Stimulated activated CD4-positive, alpha-beta T cell treated with anti-CD3 and anti-CD28 coated beads, Interleukin-12 subunit alpha, Interleukin-12 subunit beta, amount 100 ng/mL, for 4 hours (primary cell): Measurements from ENCODE around the gene SNRPF.
"Not testable (repeated sequence)": the region's sequence is repeated elsewhere in the genome, so short reads cannot be mapped to it uniquely, and the experiment has no call there.

Experiments
- DNase-seq: peaks from one replicate; pipeline ENCODE4 v3.0.0-alpha.2; 2020

The SNRPF gene

DNA sequence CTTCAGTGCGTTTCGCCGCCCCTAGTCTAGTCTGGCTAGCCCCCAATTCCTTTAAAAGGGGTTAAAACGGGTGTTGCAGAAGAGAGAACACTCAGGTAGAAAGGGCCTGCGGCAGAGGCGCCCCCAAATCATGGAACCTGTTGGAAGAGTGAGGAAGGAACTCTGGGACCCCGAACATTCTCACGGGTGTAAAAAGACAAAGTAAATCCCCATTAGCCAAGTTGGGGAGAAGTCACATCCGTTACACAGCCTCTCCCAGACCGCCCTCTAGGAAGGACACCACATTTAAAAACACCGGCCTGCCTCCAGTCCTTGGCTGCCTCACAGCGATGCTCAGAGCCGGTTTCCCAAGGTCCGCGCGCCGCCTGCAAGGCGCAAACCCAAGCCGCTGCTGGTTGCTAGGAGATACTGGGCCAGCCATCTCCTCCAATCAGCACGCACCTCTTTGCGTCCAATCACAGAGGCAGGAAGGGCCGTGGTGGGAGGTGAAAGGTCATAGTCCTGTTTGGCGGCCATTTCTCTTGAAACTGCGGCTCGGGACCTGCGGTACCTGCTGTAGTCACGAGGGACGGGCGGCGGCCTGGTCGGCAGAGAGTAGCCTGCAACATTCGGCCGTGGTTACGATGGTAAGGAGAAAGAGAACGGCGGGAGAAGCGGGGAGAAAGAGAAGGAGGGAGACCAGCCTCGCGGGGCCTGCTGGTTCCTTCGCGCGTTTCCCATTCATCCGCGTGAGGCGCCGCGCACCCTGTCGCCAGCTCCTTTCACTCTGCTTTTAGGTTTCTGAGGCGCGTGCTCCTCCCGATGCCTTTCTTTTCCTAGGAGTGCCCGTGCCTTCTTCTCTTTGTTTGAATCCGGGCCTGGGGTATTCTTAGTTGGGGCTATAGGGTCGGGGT is at the start of gene SNRPF:
Gene SNRPF, plus strand, starts transcription at position 502 of the 893 bp plus-strand sequence. Its CDS starts 122 bp downstream, at position 624.
- DNase-seq: peak; percentile 85

DNA sequence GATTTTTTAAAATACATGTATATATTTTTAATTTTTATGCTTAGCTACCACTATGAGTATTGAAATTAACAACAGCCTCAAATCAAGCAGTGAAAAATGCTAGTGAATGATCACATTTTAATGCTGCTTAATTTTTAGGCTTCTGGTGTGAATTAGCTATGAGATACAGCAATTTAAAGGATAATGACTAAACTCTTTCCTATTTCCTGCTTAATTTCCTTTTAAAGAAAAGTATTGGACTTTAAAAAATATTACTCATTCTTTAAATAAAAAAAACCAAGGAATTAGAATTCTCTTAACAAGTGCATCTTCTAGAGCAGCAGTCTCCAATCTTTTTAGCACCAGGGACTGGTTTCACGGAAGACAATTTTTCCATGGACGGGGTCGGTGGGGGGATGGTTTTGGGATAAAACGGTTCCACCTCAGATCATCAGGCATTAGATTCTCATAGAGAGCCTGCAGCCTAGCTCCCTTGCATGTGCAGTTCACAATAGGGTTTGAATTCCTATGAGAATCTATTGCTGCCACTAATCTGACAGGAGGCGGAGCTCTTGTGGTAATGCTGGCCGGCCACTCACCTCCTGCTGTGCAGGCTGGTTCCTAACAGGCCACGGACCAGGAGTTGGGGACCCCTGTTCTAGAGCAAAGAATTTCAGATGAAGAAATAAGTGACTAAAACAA is 49.6 kb upstream of the SNRPF start:
- DNase-seq: no peak

DNA sequence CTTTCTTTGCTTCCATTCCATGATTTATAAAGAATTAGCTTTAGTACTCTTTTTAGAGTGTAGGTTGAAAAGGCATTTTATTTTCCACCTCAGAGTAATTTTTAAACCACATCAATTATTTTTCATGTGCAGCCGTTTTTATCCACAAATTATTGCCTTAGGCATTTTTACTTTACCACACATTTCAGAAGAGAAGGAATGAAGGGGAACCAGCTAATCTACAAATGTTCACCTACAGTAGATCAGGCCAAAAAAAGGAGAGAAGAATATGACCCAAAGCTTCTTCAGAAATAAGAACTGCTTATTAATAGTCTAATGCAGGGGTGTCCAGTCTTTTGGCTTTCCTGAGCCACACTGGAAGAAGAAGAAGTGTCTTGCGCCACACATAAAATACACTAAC is 48.3 kb upstream of the SNRPF start:
- DNase-seq: no peak

DNA sequence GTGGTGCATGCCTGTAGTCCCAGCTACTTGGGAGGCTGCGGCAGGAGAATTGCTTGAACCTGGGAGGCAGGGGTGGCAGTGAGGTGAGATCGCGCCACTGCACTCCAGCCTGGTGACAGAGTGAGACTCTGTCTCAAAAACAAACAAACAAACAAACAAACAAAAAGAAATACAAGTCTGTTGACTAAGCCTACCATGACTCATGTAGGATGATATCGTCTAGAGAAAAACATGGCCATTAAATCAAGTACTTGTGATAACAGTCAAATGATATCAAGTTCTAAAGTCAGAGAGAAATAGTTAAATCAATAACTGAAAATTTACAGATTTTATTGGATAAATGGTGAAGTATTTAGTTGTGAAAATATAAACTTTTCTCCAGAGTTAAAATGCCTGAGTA is 46.6 kb upstream of the SNRPF start:
- DNase-seq: not testable (repeated sequence)

DNA sequence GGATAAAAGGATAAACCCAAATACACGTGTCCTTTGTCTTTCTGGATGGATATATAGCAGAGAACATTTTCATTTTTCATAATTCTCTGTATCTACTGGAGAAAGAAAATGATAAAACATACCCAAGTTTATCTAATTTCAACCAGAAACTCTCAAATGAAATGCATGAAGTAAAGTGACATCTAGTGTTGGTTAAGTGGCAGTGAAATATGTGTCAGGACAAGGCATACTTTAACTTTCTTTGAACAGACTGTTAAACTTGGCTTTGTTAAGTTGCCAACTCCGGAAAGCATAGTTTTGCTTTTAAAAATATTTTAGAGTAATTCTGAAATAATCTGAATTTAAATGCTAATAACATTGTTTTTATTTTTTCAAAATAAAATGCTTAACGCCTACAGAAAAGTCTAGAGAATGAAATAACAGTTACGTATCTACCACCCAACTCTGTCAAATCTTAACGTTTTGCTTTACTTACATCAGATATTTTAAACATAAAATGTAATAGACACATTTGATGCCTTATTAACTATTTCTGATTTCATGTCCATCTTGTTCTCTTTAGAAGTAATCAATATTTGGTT is 43.0 kb upstream of the SNRPF start:
- DNase-seq: no peak

DNA sequence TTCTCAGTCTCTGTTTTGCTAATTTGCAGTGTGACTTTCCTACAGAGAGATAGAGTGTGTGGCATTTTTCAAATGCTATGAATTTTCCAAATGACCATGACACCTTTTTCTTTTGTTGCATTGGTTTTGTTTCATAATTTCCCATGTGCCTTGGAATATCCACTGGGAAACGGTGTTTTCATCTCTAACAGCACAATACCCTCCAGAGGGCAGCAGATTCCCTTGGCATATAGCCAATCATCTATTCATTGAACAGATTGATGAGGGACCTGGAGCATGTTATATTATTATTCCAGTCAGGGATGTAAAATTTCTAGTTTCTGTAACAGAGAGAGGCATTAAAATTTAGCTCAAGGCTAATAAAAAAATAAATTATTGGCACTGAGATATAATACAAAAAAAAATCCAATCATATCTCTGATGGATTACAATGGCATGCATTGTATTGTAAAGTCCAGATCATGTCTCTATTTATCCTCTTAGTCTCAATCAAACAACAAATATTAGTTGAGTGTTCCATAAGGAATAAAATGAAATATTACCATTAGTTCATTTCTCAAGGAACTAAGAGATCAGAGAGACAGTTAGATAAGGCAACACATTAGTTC is 38.6 kb upstream of the SNRPF start:
- DNase-seq: no peak

DNA sequence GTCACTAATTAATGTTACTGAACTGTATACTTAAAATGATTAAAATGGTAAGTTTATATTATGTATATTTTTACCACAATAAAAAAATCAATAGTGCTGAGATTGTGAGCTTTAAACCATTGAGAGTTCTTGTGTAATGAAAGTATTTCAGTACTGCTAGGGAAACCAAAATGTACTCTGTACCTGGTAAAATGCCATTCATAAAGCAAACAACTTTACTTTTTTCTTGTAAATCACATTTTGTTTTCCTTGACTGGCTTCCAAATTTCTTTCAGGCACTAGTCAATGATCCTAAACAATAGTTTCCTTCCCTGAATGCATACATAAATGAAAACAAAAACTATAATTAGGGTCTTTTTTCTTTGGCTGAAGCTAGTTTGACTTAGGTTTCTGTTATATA is 29.4 kb upstream of the SNRPF start:
- DNase-seq: no peak

DNA sequence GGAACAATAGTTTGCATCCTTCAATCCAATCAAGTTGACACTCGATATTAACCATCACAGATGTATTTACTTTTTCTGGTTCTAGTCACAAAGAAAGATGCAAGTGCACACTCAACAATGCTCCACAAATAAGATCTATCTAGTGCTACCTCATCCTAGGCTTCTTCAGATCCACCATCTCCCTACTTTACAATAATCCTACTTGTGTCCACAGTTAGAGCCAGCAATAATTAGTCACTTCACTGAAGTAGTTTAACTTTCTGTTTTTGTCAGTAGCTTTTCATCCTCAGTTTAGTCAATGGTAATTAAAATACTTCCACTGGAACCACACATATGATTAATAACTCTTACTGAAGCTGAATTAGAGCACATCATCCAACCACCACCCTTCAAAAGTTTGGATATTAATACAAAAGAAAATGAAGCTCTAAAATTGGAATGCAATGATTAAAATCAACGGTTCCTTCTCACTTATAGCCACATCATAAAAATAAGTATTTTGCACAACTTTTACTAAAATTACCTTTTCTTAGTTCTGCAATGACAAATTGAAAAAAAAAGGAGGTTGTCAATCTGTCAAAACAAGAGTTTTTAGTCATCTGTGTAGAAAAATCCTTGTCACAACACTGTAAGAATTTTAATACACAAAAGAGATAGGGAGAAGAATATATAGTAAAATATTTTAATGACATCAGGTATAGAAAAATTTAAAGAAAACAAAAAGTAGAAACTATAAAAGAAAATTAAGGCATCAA is 28.2 kb upstream of the SNRPF start:
- no peak for DNase-seq

DNA sequence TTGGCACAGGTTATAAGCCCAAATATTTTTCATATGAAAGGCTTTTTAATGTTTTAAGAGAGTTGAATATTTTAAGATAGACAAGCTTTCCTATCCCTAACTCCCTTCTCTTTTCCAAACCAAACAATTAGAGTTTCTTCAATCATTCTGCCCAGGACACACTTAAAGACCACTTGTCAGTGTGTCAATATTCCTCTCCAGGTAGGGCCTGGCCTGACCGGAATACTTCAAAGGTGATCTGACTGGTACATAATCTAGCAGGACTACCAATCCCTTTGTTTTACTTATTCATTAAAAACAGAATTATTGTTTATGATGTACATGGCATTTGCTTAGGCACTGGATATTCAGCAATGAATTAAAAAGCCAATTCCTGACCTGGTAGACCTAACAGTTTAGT is 24.2 kb upstream of the SNRPF start:
- no peak for DNase-seq

DNA sequence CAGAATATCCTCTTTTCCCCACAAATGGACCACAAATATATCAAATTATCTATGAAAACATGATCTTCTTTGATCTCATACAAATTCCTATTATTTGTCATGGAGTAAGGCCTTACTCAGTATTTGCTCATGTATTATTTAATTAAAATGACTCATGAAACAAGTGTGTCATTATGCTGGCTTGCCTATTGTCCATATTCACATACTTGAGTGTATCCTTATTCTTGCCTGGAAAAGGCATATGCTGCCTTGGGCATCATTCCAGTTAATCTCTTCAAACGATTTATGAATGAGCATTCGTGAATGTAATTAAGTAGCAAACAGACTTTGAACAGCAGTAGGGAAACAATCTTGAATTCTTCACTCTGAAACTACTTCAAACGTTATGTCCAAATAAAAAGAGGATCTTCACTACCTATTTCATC is 22.6 kb upstream of the SNRPF start:
- no peak for DNase-seq

DNA sequence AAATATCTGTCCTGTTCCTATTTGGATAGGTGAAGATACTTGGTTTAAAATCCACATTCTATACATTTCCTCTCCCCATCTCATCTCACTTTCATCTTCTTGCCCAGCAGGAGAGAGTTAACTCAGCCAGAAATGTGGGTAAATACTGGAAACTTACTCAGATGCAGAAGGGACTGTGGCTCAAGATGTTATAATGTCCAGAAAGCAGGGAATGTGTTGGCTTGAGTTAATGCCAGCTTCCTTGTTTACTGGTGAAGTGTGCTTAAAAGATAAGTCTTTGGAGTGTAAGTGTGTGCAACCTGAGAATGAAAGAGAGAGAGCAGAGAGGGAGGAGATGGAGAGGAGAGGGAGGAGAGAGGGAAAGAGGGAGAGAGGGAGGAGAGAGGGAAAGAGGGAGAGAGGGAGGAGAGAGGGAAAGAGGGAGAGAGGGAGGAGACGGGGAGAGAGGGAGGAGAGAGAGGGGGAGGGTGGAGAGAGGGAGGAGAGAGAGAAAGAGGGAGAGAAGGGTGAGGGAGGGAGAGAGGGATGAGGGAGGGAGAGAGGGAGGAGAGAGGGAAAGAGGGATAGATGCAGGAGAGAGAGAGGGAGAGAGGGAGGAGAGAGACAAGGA is 22.0 kb upstream of the SNRPF start:
- no peak for DNase-seq

DNA sequence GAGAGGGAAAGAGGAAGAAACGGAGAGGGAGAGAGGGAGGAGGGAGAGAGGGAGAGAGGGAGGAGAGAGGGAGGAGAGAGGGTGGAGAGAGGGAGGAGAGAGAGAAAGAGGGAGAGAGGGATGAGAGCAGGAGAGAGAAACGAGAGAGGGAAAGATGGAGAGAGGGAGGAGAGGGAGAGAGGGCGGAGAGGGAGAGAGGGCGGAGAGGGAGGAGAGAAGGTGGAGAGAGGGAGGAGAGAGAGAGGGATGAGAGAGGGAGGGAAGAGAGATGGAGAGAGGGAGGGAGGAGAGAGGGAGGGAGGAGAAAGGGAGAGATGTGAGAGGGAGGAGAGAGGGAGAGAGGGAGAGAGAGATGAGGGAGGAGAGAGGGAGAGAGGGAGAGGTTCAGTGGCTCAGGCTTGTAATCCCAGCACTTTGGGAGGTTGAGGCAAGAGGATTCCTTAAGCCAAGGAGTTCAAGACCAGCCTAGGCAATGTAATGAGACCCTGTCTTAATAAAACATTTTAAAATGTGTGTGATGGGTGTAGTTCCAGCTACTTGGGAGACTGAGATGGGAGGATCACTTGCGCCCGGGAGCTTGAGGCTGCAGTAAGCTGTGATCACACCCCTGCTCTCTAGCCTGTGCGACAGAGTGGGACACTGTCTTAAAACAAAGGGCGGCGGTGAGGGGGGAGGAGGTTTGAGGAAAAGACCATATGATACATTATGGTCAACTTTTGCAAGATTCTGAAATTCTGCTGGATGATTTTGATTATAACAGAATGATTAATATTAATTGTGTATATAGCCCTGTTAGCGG is 21.3 kb upstream of the SNRPF start:
- DNase-seq: no peak

DNA sequence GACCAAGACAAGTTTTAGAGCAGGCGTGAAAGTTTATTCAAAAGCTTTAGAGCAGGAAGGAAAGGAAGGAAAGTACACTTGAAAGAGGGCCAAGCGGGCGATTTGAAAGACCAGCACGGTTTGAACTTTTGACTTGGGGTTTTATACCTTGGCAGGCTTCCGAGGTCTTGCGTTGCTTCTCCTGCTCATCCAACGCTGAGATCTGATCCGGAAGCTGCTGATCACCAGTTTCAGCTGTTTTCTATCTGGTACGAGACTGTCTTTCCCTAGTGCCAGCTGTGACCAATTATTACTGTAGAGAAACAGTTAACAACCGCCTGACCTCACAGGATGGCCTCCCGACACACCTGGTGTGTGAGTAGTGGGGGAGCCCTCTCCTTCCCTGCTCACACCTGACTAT is 20.6 kb upstream of the SNRPF start:
- DNase-seq: no peak

DNA sequence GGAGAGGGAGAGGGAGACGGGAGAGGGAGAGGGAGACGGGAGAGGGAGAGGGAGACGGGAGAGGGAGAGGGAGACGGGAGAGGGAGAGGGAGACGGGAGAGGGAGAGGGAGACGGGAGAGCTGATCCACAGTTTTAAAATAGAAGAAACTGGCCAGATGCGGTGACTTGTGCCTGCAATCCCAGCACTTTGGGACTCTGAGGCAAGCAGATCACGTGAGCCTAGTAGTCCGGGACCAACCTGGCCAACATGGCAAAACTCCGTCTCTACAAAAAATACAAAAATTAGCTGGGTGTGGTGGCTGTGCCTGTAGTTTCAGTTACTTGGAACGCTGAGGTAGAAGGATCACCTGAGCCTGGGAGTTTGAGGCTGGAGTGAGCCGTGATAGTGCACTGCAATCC is 16.3 kb upstream of the SNRPF start:
- not testable (repeated sequence) for DNase-seq

DNA sequence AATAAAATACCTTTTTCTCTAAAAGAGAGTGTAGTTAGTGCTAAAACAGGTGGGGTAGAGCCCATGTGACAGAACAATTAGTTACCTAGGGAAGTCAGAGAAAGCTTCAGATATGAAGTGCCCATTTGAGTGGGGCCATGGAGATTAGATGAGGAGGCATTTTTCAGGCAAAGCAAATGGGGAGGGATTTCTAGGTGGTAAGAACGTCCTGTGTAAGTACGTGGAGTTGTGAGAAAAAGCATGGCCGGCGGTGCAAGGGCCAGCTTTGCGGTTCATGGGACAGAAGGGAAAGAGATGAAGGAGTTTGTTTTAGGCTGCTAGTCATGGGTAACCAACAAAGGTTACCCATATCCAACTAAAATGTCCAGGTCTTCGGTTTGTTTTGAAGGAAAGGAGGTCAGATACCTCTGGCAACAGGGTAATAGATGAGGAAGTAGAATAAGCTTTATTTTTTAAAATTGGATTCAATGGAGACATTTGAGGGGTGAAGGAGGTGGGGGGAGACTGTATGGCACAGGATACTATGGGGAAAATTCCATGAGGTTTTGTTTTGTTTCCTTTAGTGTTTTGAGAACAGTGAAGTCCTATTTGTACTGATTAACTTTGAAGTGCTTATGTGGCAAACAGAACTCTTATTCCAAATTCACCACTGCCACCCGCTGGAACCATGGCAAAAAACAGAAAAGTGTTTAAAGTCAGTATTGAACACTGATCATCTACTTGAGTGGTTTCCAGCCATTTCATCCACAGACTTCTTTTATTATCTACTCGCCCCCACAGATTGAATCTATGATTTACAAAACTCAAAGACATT is 10.0 kb upstream of the SNRPF start:
- DNase-seq: no peak

DNA sequence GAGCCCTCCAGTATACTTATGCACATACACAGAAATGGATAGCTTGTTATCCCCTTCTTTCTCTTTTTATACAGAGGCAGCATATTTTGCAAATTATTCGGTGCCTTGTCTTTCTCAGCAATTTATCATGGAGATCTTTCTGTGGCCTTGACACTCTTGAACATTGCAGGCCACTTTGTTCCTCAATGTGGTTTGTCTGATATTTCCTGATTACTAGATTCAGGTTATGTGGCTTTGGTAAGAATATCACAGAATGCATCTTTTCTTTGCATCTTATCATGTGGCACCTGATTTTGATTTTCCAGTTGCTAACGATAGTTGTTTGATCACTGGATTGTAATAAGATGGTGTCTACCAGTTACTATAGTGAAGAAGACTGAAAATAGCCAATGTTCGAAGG is 7.1 kb upstream of the SNRPF start:
- no peak for DNase-seq

DNA sequence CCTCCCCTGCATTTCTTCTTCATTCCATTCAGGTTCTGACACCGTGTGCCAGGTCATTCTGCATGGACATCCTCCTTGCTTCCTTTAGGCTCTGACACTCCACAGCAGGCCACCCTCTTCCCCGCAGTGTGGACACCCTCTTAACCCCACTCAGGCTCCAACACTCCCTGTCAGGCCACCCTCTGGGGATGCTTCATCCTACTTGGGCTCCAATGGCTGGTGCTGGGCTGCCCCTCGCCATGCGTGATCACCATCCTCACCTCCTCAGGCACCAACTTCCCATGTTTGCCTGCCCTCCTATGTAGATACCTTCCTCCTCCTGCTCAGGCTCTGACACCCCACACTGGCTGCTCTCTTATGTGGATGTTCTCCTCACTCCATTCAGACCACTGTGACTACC is 6.6 kb upstream of the SNRPF start:
- no peak for DNase-seq

DNA sequence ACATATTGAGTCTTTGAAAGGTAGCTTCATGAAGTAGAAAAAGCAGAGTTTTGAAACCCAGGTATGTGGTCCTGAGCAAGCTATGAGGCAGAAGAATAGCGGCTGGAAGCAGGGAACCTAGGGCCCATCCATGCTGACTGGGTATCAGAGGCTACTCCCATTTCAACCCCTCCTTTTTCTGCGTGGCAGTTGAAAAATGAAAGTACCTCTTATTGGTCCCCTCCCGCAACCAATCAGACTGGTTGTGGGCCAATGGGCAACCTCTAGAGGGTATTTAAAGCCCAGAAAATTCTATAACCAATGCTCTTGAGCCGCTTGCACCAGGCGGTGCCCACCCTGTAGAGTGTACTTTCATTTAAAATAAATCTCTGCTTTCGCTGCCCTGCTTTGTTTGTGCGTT is 1.6 kb upstream of the SNRPF start:
- no peak for DNase-seq

DNA sequence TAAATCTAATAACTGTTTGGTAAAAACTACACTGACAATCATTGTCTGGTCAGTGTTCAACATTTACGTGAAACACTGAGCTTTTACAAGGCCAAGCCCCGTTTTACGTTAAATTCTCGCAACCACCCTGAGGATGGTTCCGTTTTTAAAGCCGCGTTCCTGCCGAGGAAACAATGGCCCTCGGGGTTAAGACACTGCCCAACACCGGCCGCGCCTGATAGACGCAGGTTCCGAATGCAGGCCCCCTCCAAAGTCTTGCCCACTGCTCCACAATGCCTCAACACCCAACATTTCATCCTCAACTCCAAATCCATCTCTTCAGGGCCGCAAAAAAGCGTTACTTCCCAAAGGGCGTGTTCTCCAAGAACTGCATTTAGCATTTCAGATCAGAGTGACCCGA is 953 bp upstream of the SNRPF start:
- no peak for DNase-seq

DNA sequence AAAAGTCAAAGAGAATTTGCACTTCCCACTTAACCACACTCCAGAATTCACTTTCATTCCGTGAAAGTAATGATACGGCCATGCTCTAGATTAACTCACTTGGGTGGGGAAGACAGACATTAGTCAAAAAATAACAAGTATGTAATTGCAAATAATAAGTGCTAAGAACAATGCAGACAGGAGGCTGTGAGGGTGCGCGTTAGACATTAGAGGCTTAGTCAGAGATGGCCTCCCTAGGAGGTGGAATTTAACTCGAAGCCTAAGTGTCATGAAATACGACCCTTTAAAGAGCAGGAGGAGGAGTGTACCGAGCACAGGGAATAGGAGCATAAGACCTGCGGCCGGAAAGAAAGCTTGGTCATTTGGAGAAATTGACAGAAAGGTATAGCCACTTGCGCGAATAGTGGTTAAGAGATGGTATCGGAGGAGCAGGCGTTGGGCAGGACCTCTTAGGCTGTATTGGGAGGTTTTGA is 628 bp downstream of the SNRPF start:
- peak; percentile 6 for DNase-seq
